PC-9 (cell line): Measurements from ENCODE around the gene SLC2A8. TPM values are rescaled to one million over a fixed set of nuclear protein-coding genes. Genes with fewer than 3 reads are reported as not detected.

Experiments used
- BruUV-seq: library from RNA; stranded (reverse); fragments of 400-500 nt; replicated peaks from 2 replicates; lab custom pipeline; 2021; lab: Mats Ljungman, UMichigan
- CTCF ChIA-PET: fragments of 300-600 bp; sonication (Branson Sonifier 250); formaldehyde crosslinking; loops from one replicate; lab custom pipeline; 2022; ENCODE audit warnings: antibody characterized with exemption; lab: Charles Lee
- POLR2A ChIA-PET: fragments of 300-600 bp; sonication (Branson Sonifier 250); formaldehyde crosslinking; loops from one replicate; lab custom pipeline; 2022; ENCODE audit warnings: antibody characterized with exemption; ENCODE audit not compliant: unreplicated experiment; lab: Charles Lee
- DNase-seq, 2 experiments: peaks; one replicate each; pipeline versions ENCODE4 v3.0.0 to v3.0.0-alpha.2; 2015 to 2022; ENCODE audit warnings: mixed read lengths in 1 of 2
- H2AFZ ChIP-seq: fragments of 200-600 bp; sonication (generic); 2 replicates; pipeline ENCODE4 v1.8.1; 2017; ENCODE audit warnings: antibody characterized with exemption
- H3F3A ChIP-seq: fragments of 200-600 bp; sonication (generic); 2 replicates; pipeline ENCODE4 v1.8.1; 2017; ENCODE audit warnings: antibody characterized with exemption, mild to moderate bottlenecking, low read depth; ENCODE audit not compliant: insufficient read depth
- H3K27ac ChIP-seq: fragments of 200-600 bp; sonication (generic); 2 replicates; pipeline ENCODE4 v1.6.1; 2016; ENCODE audit warnings: mixed run types
- H3K27me3 ChIP-seq: fragments of 200-600 bp; sonication (generic); 2 replicates; pipeline ENCODE4 v1.6.1; 2016; ENCODE audit warnings: low read depth, mixed run types; ENCODE audit not compliant: insufficient read depth
- H3K36me3 ChIP-seq: fragments of 200-600 bp; sonication (generic); 2 replicates; pipeline ENCODE4 v1.6.1; 2016; ENCODE audit warnings: low read depth, mixed run types
- H3K4me1 ChIP-seq: fragments of 200-600 bp; sonication (generic); replicated peaks from 2 replicates; pipeline ENCODE4 v1.6.1; 2016; ENCODE audit warnings: mixed run types; ENCODE audit not compliant: insufficient read depth
- H3K4me2 ChIP-seq: fragments of 200-600 bp; sonication (generic); 2 replicates; pipeline ENCODE4 v1.6.1; 2017; ENCODE audit warnings: mixed run types
- H3K4me3 ChIP-seq: fragments of 200-600 bp; sonication (generic); 2 replicates; pipeline ENCODE4 v1.6.1; 2016; ENCODE audit warnings: mixed run types
- H3K79me2 ChIP-seq: fragments of 200-600 bp; sonication (generic); 2 replicates; pipeline ENCODE4 v1.6.1; 2017; ENCODE audit warnings: low read depth, mixed run types
- H3K9me2 ChIP-seq: fragments of 200-600 bp; sonication (generic); 2 replicates; pipeline ENCODE4 v1.8.1; 2017; ENCODE audit warnings: mild to moderate bottlenecking; ENCODE audit not compliant: insufficient read depth
- H3K9me3 ChIP-seq: fragments of 200-600 bp; sonication (generic); 2 replicates; pipeline ENCODE4 v1.8.1; 2016; ENCODE audit warnings: low read depth; ENCODE audit not compliant: insufficient read depth
- H4K20me1 ChIP-seq: fragments of 200-600 bp; sonication (generic); 2 replicates; pipeline ENCODE4 v1.8.1; 2017; ENCODE audit not compliant: insufficient read depth
- CTCF ChIP-seq: fragments of 200-600 bp; sonication (generic); conservative IDR thresholded peaks from 2 replicates; pipeline ENCODE4 v1.6.1; 2017; ENCODE audit warnings: mixed run types, antibody characterized with exemption, mild to moderate bottlenecking, moderate library complexity
- EZH2 ChIP-seq: fragments of 200-600 bp; sonication (generic); IDR thresholded peaks from 2 replicates; pipeline ENCODE4 v1.8.0; 2017; ENCODE audit warnings: antibody characterized with exemption, low read depth
- intact Hi-C: fragments of 100-400 bp; cut with micrococcal nuclease; formaldehyde crosslinking; loops from one replicate; pipeline ENCODE4 v1.10.0; 2022; ENCODE audit not compliant: unreplicated experiment
- total RNA-seq: library from RNA; stranded (reverse); gene quantifications from 2 replicates; pipeline ENCODE4 v1.2.3, GENCODE V29; 2021

SLC2A8 gene
- total RNA-seq, 1 experiment from 2014 or later = 19.1 TPM

GRCh38 chr9:127389381-127390247, 7.4 kb upstream of the SLC2A8 start:
- H3K9me3 ChIP-seq = no peaks in the 10 kb centered on the region
- CTCF ChIA-PET = no interaction called here
- H3K36me3 ChIP-seq = no peaks in the 10 kb centered on the region
- peaks cover 28% of the 10 kb centered on the region for H3F3A ChIP-seq
- no peak overlapping the region for H3K27ac ChIP-seq
- POLR2A ChIA-PET = interaction anchor here (0.5 kb wide), 1 partner anchor 130 kb away, joined by 3 read pairs; no protein-coding TSS in a partner anchor
- H3K4me3 ChIP-seq = no peak overlapping the region
- H3K79me2 ChIP-seq = no peaks in the 10 kb centered on the region
- H3K4me2 ChIP-seq = peak overlapping the region; percentile 69
- peaks cover 35% of the 10 kb centered on the region for H3K4me1 ChIP-seq
- no peak overlapping the region for H2AFZ ChIP-seq
- TF ChIP-seq EZH2 = no peak
- no peaks in the 10 kb centered on the region for H4K20me1 ChIP-seq
- intact Hi-C loops = loop anchor here (10.0 kb wide), 1 partner anchor 185 kb away; no protein-coding TSS in a partner anchor
- no peaks in the 10 kb centered on the region for H3K27me3 ChIP-seq
- DNase-seq = no peak
- no peaks in the 10 kb centered on the region for H3K9me2 ChIP-seq
- no TSS peak for BruUV-seq

GRCh38 chr9:127390248-127390545, 6.8 kb upstream of the SLC2A8 start:
- POLR2A ChIA-PET = no interaction called here
- CTCF ChIA-PET = no interaction called here
- Histone ChIP-seq H4K20me1 (no peaks in the 10 kb centered on the region), H3K27me3 (no peaks in the 10 kb centered on the region), H3K36me3 (no peaks in the 10 kb centered on the region), H3K27ac (no peak overlapping the region), H3K79me2 (no peaks in the 10 kb centered on the region), H3K4me2 (peak overlapping the region; percentile 52), H3K4me1 (peaks cover 35% of the 10 kb centered on the region), H2AFZ (no peak overlapping the region), H3K9me2 (no peaks in the 10 kb centered on the region), H3F3A (peaks cover 28% of the 10 kb centered on the region), H3K4me3 (no peak overlapping the region), H3K9me3 (no peaks in the 10 kb centered on the region)
- TF ChIP-seq CTCF = no peak
- no peak for TF ChIP-seq EZH2
- DNase-seq = no peak
- intact Hi-C loops = loop anchor here (10.0 kb wide), 1 partner anchor 185 kb away; no protein-coding TSS in a partner anchor
- no TSS peak for BruUV-seq

GRCh38 chr9:127390563-127390962, 6.4 kb upstream of the SLC2A8 start:
- Histone ChIP-seq H3K9me2 (no peaks in the 10 kb centered on the region), H4K20me1 (no peaks in the 10 kb centered on the region), H3K4me3 (no peak overlapping the region), H2AFZ (no peak overlapping the region), H3K27me3 (no peaks in the 10 kb centered on the region), H3K36me3 (no peaks in the 10 kb centered on the region), H3K79me2 (no peaks in the 10 kb centered on the region), H3K27ac (no peak overlapping the region), H3K4me1 (peaks cover 35% of the 10 kb centered on the region), H3F3A (peaks cover 28% of the 10 kb centered on the region), H3K9me3 (no peaks in the 10 kb centered on the region), H3K4me2 (peak overlapping the region; percentile 52)
- DNase-seq = peak; percentile 66 to 73
- no TSS peak for BruUV-seq
- no peak for TF ChIP-seq EZH2
- ChIA-PET POLR2A (no interaction called here), CTCF (interaction anchor here (0.6 kb wide), 1 partner anchor 1199 kb away, joined by 5 read pairs; no protein-coding TSS in a partner anchor)
- intact Hi-C loops = loop anchor here (10.0 kb wide), 1 partner anchor 184 kb away; no protein-coding TSS in a partner anchor

- POLR2A ChIA-PET = interaction anchor here (0.6 kb wide), 1 partner anchor 58 kb away, joined by 3 read pairs; no protein-coding TSS in a partner anchor
- Histone ChIP-seq H2AFZ (no peak overlapping the region), H3K9me3 (no peaks in the 10 kb centered on the region), H3K4me1 (peaks cover 35% of the 10 kb centered on the region), H3K4me3 (no peak overlapping the region), H3K4me2 (no peak overlapping the region), H4K20me1 (no peaks in the 10 kb centered on the region), H3K9me2 (no peaks in the 10 kb centered on the region), H3K36me3 (no peaks in the 10 kb centered on the region), H3K27ac (no peak overlapping the region), H3F3A (peaks cover 28% of the 10 kb centered on the region), H3K79me2 (no peaks in the 10 kb centered on the region), H3K27me3 (no peaks in the 10 kb centered on the region)
- CTCF ChIA-PET = no interaction called here
- BruUV-seq = no TSS peak
- no peak for TF ChIP-seq EZH2
- TF ChIP-seq CTCF = no peak
- DNase-seq = no peak
- intact Hi-C loops = loop anchor here (10.0 kb wide), 1 partner anchor 183 kb away; no protein-coding TSS in a partner anchor
Measured at GRCh38 chr9:127392166-127392565, 4.8 kb upstream of the SLC2A8 start.
